Esophagus (tissue), 2 donors: ENCODE measurements around the gene NAA40. TPM values are rescaled to one million over a fixed set of nuclear protein-coding genes. Genes with fewer than 3 reads are reported as not detected.

Experiments used
- H3K27ac ChIP-seq, 2 donors: one replicate each; pipeline ENCODE4 v1.5.1; 2013; ENCODE audit warnings: low read depth in 2 of 2, mild to moderate bottlenecking in 2 of 2, inconsistent platforms in 1 of 2, low read length in 1 of 2, moderate library complexity in 1 of 2
- H3K27me3 ChIP-seq, 2 donors: one replicate each; pipeline ENCODE4 v1.6.1; 2013; ENCODE audit warnings: low read length in 2 of 2, control low read depth in 1 of 2, mild to moderate bottlenecking in 1 of 2; ENCODE audit not compliant: insufficient read depth in 2 of 2, control insufficient read depth in 1 of 2
- H3K36me3 ChIP-seq, 2 donors: one replicate each; pipeline ENCODE4 v1.6.1; 2013; ENCODE audit warnings: low read length in 1 of 2; ENCODE audit not compliant: control insufficient read depth in 2 of 2, insufficient read depth in 2 of 2
- H3K4me1 ChIP-seq, 2 donors: one replicate each; pipeline ENCODE4 v1.6.1; 2013; ENCODE audit warnings: low read length in 1 of 2; ENCODE audit not compliant: control insufficient read depth in 2 of 2, insufficient read depth in 2 of 2
- H3K4me3 ChIP-seq, 2 donors: one replicate each; pipeline ENCODE4 v1.5.1; 2013; ENCODE audit warnings: low read length in 2 of 2, mild to moderate bottlenecking in 2 of 2, low read depth in 1 of 2, moderate library complexity in 1 of 2
- H3K9me3 ChIP-seq, 2 donors: one replicate each; pipeline ENCODE4 v1.6.1; 2013; ENCODE audit warnings: mild to moderate bottlenecking in 2 of 2, low read depth in 1 of 2, low read length in 1 of 2, moderate library complexity in 1 of 2; ENCODE audit not compliant: control insufficient read depth in 2 of 2, insufficient read depth in 1 of 2
- WGBS, 2 donors: extraction: QIAGEN DNeasy Blood & Tissue Kit; methylation state at CpG; one replicate each; pipeline ENCODE4 v1.1.7; 2013; 5-methylcytosine and 5-hydroxymethylcytosine counted together
- polyA plus RNA-seq, 2 donors: library from polyadenylated mRNA; stranded (reverse); fragments of 200-250 nt; gene quantifications; one replicate each; pipeline ENCODE4 v1.2.3, GENCODE V29; 2013
- donor health status: healthy with polysubstance abuse.
- donor health status: Bipolar disorder and iron deficiency.

The NAA40 gene
- polyA plus RNA-seq, 2 donors = 8.5 to 11.8 TPM

- H3K27ac ChIP-seq = peak overlapping the region in 1 of 2 donors; percentile 40
- H3K27me3 ChIP-seq = no peaks in the 10 kb centered on the region
- no peaks in the 10 kb centered on the region for H3K9me3 ChIP-seq
- WGBS, 2 donors = 54 to 67% methylated on average over 10 of the region's 10 CpGs
- H3K4me3 ChIP-seq = no peak overlapping the region
- H3K4me1 ChIP-seq = peaks cover 10 to 15% of the 10 kb centered on the region in 2 donors
- H3K36me3 ChIP-seq = peaks cover 0 to 11% of the 10 kb centered on the region in 2 donors
Measured at GRCh38 chr11:63978551-63979239, 39.9 kb downstream of the NAA40 start.

- H3K36me3 ChIP-seq = peaks cover 0 to 11% of the 10 kb centered on the region in 2 donors
- 85 to 93% methylated on average over 5 of the region's 5 CpGs for WGBS, 2 donors
- peak overlapping the region in 1 of 2 donors; percentile 40 for H3K27ac ChIP-seq
- H3K4me1 ChIP-seq = peaks cover 10 to 15% of the 10 kb centered on the region in 2 donors
- no peaks in the 10 kb centered on the region for H3K9me3 ChIP-seq
- H3K4me3 ChIP-seq = no peak overlapping the region
- no peaks in the 10 kb centered on the region for H3K27me3 ChIP-seq
Measured at GRCh38 chr11:63979426-63979825, 40.6 kb downstream of the NAA40 start.

- Histone ChIP-seq H3K4me3 (peak overlapping the region; percentile 81 to 92), H3K4me1 (peaks cover 2 to 9% of the 10 kb centered on the region in 2 donors), H3K27ac (peak overlapping the region; percentile 63 to 98), H3K9me3 (no peaks in the 10 kb centered on the region), H3K27me3 (no peaks in the 10 kb centered on the region), H3K36me3 (peaks cover under 1 to 7% of the 10 kb centered on the region in 2 donors)
- 0 to 1% methylated on average over 18 of the region's 18 CpGs for WGBS, 2 donors
Measured at GRCh38 chr11:63985812-63986155, 47.0 kb downstream of the NAA40 start.

- peak within 1 kb of the TSS; percentile 82 to 98 for H3K27ac ChIP-seq
- no peaks in the 10 kb centered on the region for H3K27me3 ChIP-seq
- 0% methylated on average over 43 to 63 of the region's 63 CpGs for WGBS, 2 donors
- H3K4me3 ChIP-seq = peak within 1 kb of the TSS; percentile 81 to 92
- no peaks in the 10 kb centered on the region for H3K9me3 ChIP-seq
- H3K4me1 ChIP-seq = peaks cover 2 to 9% of the 10 kb centered on the region in 2 donors
- peaks cover 6 to 8% of the 10 kb centered on the region in 2 donors for H3K36me3 ChIP-seq
Measured at GRCh38 chr11:63986156-63986931, 47.5 kb downstream of the NAA40 start, which contains the start of gene OTUB1. Gene OTUB1, plus strand, starts transcription at chr11:63986438. Its CDS starts 19 bp downstream, at chr11:63986457.

- Histone ChIP-seq H3K9me3 (no peaks in the 10 kb centered on the region), H3K4me3 (peak overlapping the region; percentile 81 to 92), H3K27me3 (no peaks in the 10 kb centered on the region), H3K27ac (peak overlapping the region in 1 of 2 donors; percentile 98), H3K36me3 (peaks cover 7 to 11% of the 10 kb centered on the region in 2 donors), H3K4me1 (peaks cover 2 to 9% of the 10 kb centered on the region in 2 donors)
- 28 to 32% methylated on average over 25 of the region's 25 CpGs for WGBS, 2 donors
Measured at GRCh38 chr11:63986932-63987513, 48.2 kb downstream of the NAA40 start.

- H3K4me1 ChIP-seq = peaks cover 2 to 5% of the 10 kb centered on the region in 2 donors
- H3K9me3 ChIP-seq = no peaks in the 10 kb centered on the region
- H3K27ac ChIP-seq = no peak overlapping the region
- H3K27me3 ChIP-seq = no peaks in the 10 kb centered on the region
- H3K4me3 ChIP-seq = no peak overlapping the region
- peaks cover 15 to 25% of the 10 kb centered on the region in 2 donors for H3K36me3 ChIP-seq
- 83 to 85% methylated on average over 10 of the region's 10 CpGs for WGBS, 2 donors
Measured at GRCh38 chr11:63991558-63991957, 52.8 kb downstream of the NAA40 start.

GRCh38 chr11:63993100-63993499 is 54.3 kb downstream of the NAA40 start:
- 87 to 91% methylated on average over 5 of the region's 5 CpGs for WGBS, 2 donors
- no peak overlapping the region for H3K4me3 ChIP-seq
- H3K27me3 ChIP-seq = no peaks in the 10 kb centered on the region
- no peaks in the 10 kb centered on the region for H3K9me3 ChIP-seq
- no peak overlapping the region for H3K27ac ChIP-seq
- H3K36me3 ChIP-seq = peaks cover 15 to 40% of the 10 kb centered on the region in 2 donors
- peaks cover 0 to 7% of the 10 kb centered on the region in 2 donors for H3K4me1 ChIP-seq

- H3K4me3 ChIP-seq = no peak overlapping the region
- 67 to 72% methylated on average over 6 of the region's 6 CpGs for WGBS, 2 donors
- peaks cover 0 to 12% of the 10 kb centered on the region in 2 donors for H3K4me1 ChIP-seq
- no peak overlapping the region for H3K27ac ChIP-seq
- peaks cover 15 to 35% of the 10 kb centered on the region in 2 donors for H3K36me3 ChIP-seq
- no peaks in the 10 kb centered on the region for H3K9me3 ChIP-seq
- H3K27me3 ChIP-seq = no peaks in the 10 kb centered on the region
Measured at GRCh38 chr11:63993993-63994392, 55.2 kb downstream of the NAA40 start.

- H3K9me3 ChIP-seq = no peaks in the 10 kb centered on the region
- no peak overlapping the region for H3K27ac ChIP-seq
- H3K4me3 ChIP-seq = no peak overlapping the region
- peaks cover 5 to 26% of the 10 kb centered on the region in 2 donors for H3K4me1 ChIP-seq
- peaks cover 8 to 31% of the 10 kb centered on the region in 2 donors for H3K36me3 ChIP-seq
- no peaks in the 10 kb centered on the region for H3K27me3 ChIP-seq
- 88% methylated on average over 18 of the region's 18 CpGs for WGBS, 2 donors
Measured at GRCh38 chr11:63996512-63996911, 57.7 kb downstream of the NAA40 start.
